ENCODE results near the gene SCFD2.

DNA sequence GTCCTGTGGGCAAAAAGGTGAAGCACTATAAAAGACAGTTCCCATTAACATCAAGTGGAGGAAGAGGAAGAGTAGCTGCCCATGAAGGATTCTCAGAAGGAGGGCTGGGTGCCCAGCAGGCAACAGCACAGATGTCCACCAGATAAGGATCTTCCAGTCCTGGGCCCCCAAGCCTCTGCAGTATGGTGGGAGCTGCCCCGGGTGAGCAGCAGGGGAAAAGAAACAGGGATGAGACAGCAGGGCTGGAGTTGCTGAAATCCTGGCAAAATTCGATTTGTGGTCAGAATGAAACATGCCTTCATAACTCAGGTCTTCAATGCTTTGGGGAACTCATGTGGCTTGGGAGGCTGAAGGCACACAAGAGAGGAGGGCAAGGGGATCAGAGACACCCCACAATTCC, 409.2 kb downstream of the SCFD2 start:
- TF ChIP-seq YY1 (IDR thresholded peaks at IDR 0.05; ENCODE audit: insufficient read depth, insufficient read length) (no peak), ZNF274 (IDR thresholded peaks at IDR 0.05; ENCODE audit: low read depth, low read length) (no peak)
